ENCODE data around the gene BCAS3. TPM values are rescaled to one million over a fixed set of nuclear protein-coding genes. Genes with fewer than 3 reads are reported as not detected.

The BCAS3 gene
- polyA plus RNA-seq, 1 donor from 2014 or later: 21.6 TPM

- Histone ChIP-seq H3F3A (ENCODE audit: insufficient read depth, low read length, poor library complexity, severe bottlenecking) (no peaks in the 10 kb centered on the region), H3K9me3 (ENCODE audit: low read length) (no peaks in the 10 kb centered on the region), H3K9ac (ENCODE audit: low read length) (no peak overlapping the region), H3K27me3 (ENCODE audit: insufficient read depth, low read depth, low read length) (no peaks in the 10 kb centered on the region), H3K27ac (ENCODE audit: low read length) (no peak overlapping the region), H4K20me1 (ENCODE audit: insufficient read depth) (no peaks in the 10 kb centered on the region), H3K9me2 (ENCODE audit: insufficient read depth, low read length) (no peaks in the 10 kb centered on the region), H3K36me3 (ENCODE audit: insufficient read depth, low read length) (no peaks in the 10 kb centered on the region), H3K79me2 (replicated peaks; ENCODE audit: insufficient read depth, low read length) (no peaks in the 10 kb centered on the region), H3K4me2 (ENCODE audit: low read length) (no peak overlapping the region), H2AFZ (ENCODE audit: low read depth, low read length) (no peak overlapping the region), H3K4me3 (ENCODE audit: low read length) (no peak overlapping the region)
- no peak for TF ChIP-seq CTCF (IDR thresholded peaks at IDR 0.05; ENCODE audit: poor library complexity, severe bottlenecking)
- TF ChIP-seq RAD21 (conservative IDR thresholded peaks at IDR 0.05): no peak
- TF ChIP-seq EZH2 (IDR thresholded peaks at IDR 0.05; ENCODE audit: borderline replicate concordance, insufficient read depth, low read length, poor library complexity, severe bottlenecking): no peak
- TF ChIP-seq SMC3 (conservative IDR thresholded peaks at IDR 0.05; ENCODE audit: poor library complexity): no peak
- TF ChIP-seq MXI1 (conservative IDR thresholded peaks at IDR 0.05; ENCODE audit: poor library complexity, severe bottlenecking): no peak
- no peak for TF ChIP-seq POLR2AphosphoS5 (IDR thresholded peaks at IDR 0.05)
- no peak for TF ChIP-seq EP300 (conservative IDR thresholded peaks at IDR 0.05; ENCODE audit: poor library complexity, severe bottlenecking)
- no peak for TF ChIP-seq TAF1 (IDR thresholded peaks at IDR 0.05; ENCODE audit: low read depth)
- no peak for TF ChIP-seq REST (IDR thresholded peaks at IDR 0.05; ENCODE audit: borderline replicate concordance)
These were observed 480.7 kb downstream of the BCAS3 start for GRCh38 chr17:61158376-61158775.

GRCh38 chr17:61159221-61159814, 481.7 kb downstream of the BCAS3 start:
- H3K4me2 ChIP-seq (ENCODE audit: low read length): no peak overlapping the region
- no peaks in the 10 kb centered on the region for H3K9me3 ChIP-seq (ENCODE audit: low read length)
- H3K27me3 ChIP-seq (ENCODE audit: insufficient read depth, low read depth, low read length): no peaks in the 10 kb centered on the region
- no peak overlapping the region for H3K9ac ChIP-seq (ENCODE audit: low read length)
- H3K27ac ChIP-seq (ENCODE audit: low read length): no peak overlapping the region
- H3K9me2 ChIP-seq (ENCODE audit: insufficient read depth, low read length): no peaks in the 10 kb centered on the region
- no peaks in the 10 kb centered on the region for H3F3A ChIP-seq (ENCODE audit: insufficient read depth, low read length, poor library complexity, severe bottlenecking)
- H3K79me2 ChIP-seq (replicated peaks; ENCODE audit: insufficient read depth, low read length): no peaks in the 10 kb centered on the region
- H3K36me3 ChIP-seq (ENCODE audit: insufficient read depth, low read length): no peaks in the 10 kb centered on the region
- no peak overlapping the region for H2AFZ ChIP-seq (ENCODE audit: low read depth, low read length)
- H3K4me3 ChIP-seq (ENCODE audit: low read length): no peak overlapping the region
- H4K20me1 ChIP-seq (ENCODE audit: insufficient read depth): no peaks in the 10 kb centered on the region
- TF ChIP-seq MXI1 (conservative IDR thresholded peaks at IDR 0.05; ENCODE audit: poor library complexity, severe bottlenecking): no peak
- no peak for TF ChIP-seq REST (IDR thresholded peaks at IDR 0.05; ENCODE audit: borderline replicate concordance)
- TF ChIP-seq RAD21 (conservative IDR thresholded peaks at IDR 0.05): no peak
- no peak for TF ChIP-seq POLR2AphosphoS5 (IDR thresholded peaks at IDR 0.05)
- TF ChIP-seq CTCF (IDR thresholded peaks at IDR 0.05; ENCODE audit: poor library complexity, severe bottlenecking): no peak
- TF ChIP-seq EZH2 (IDR thresholded peaks at IDR 0.05; ENCODE audit: borderline replicate concordance, insufficient read depth, low read length, poor library complexity, severe bottlenecking): no peak
- no peak for TF ChIP-seq TAF1 (IDR thresholded peaks at IDR 0.05; ENCODE audit: low read depth)
- no peak for TF ChIP-seq EP300 (conservative IDR thresholded peaks at IDR 0.05; ENCODE audit: poor library complexity, severe bottlenecking)
- TF ChIP-seq SMC3 (conservative IDR thresholded peaks at IDR 0.05; ENCODE audit: poor library complexity): no peak
